Left lung (tissue), 10 donors: ENCODE measurements around the gene RBM19. TPM values are rescaled to one million over a fixed set of nuclear protein-coding genes. Genes with fewer than 3 reads are reported as not detected.

Experiments
- ATAC-seq: fragments of 200-7000 bp; cut with Tn5 transposase; one replicate; pipeline ENCODE4 v1.9.1; 2020; ENCODE audit warnings: moderate library complexity
- DNase-seq, 4 donors: peaks; one replicate each; pipeline ENCODE4 v3.0.0-alpha.2; 2013 to 2020
- H3K27ac ChIP-seq, 2 donors: fragments of 200-600 bp; sonication (generic) in 1 of 2; one replicate each; pipeline versions ENCODE4 v1.5.0 to v1.8.0; 2020 to 2021
- H3K27me3 ChIP-seq, 2 donors: fragments of 200-600 bp; sonication (generic) in 1 of 2; one replicate each; pipeline versions ENCODE4 v1.5.0 to v1.8.0; 2020 to 2021
- H3K36me3 ChIP-seq, 2 donors: fragments of 200-600 bp; sonication (generic) in 1 of 2; one replicate each; pipeline versions ENCODE4 v1.5.0 to v1.8.0; 2020 to 2021
- H3K4me1 ChIP-seq, 2 donors: fragments of 200-600 bp; one replicate each; pipeline ENCODE4 v1.8.0; 2021
- H3K4me3 ChIP-seq, 2 donors: fragments of 200-600 bp; sonication (generic) in 1 of 2; one replicate each; pipeline versions ENCODE4 v1.5.0 to v1.8.0; 2020 to 2021; ENCODE audit warnings: mild to moderate bottlenecking in 1 of 2
- H3K9me3 ChIP-seq, 2 donors: fragments of 200-600 bp; sonication (generic) in 1 of 2; one replicate each; pipeline versions ENCODE4 v1.5.0 to v1.8.0; 2020 to 2021
- CTCF ChIP-seq, 2 donors: fragments of 200-600 bp; sonication (generic) in 1 of 2; IDR thresholded peaks; one replicate each; pipeline versions ENCODE4 v1.5.0 to v1.8.0; 2021; ENCODE audit warnings: antibody characterized with exemption in 2 of 2
- intact Hi-C, 2 donors: fragments of 100-400 bp; cut with DNase I; formaldehyde crosslinking; loops; one replicate each; pipeline versions ENCODE4 v1.11.2 to v1.14.2; 2022
- polyA plus RNA-seq, 6 donors: library from polyadenylated mRNA; unstranded; fragments of 120-200 nt; gene quantifications; one replicate each; pipeline ENCODE4 v1.2.1, GENCODE V29; 2013; ENCODE audit not compliant: insufficient read length in 6 of 6
- total RNA-seq, 2 donors: library from RNA; stranded (reverse); fragmentation: NEBNext Ultra II Directional; extraction: Animal tissue kit (Norgen Biotek cat#: 25700); gene quantifications; one replicate each; pipeline ENCODE4 v1.2.1, GENCODE V29; 2021
- donor health status: DM: no; HTN: yes; CAD: no.
- donor health status: DM: no; HTN: no; CAD: no.

Gene RBM19
- total and polyA plus RNA-seq, 8 donors: 21.5 to 33.4 (median 31.2) TPM

DNA sequence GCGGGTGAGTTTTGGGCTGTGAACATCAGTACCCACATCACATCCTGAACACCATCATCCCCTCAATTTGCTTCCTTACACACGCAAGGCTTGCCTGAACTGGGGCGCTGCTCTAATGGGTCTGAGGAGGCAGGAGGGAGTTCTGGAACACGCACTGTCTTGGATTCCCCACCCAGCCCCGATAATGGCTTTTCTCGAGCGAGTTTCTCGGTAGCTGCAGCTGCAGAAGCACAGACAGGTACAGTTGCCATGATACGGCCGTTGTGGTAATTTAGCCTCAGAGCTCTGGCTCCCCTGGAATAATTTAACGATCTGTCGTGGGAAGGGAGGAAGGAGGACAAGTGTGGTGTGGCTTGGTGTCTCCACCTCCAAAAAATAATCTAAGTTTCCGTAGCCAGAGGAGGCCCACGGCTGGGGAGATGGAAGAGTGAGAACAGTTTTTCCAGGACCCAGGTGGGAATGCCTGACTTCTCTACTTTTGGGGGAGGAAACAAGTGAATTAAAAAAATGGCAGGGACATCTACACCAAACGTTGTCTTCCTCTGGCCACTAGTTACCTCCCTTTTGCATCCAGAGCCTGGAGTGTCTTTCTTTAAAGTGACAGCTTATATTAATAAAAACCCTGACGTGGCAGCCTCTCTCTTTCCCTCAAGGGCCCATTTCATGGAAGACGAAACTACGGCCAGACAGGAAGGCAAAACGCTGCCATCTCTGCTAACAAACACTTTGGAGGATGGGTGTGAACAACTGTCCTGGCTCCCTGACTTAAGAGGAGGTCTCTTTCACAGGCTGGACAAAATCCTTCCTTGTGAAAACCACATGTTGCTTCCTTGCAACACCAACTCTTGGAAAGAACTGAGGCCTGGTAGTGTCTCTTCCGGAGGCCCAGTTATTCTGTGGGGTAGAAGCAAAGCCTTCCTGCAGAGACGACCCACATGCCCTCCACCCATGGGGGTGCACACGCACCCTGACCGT is 84.8 kb downstream of the RBM19 start:
- Histone ChIP-seq H3K4me1 (no peaks in the 10 kb centered on the region), H3K4me3 (no peak overlapping the region), H3K36me3 (peaks cover 0 to 24% of the 10 kb centered on the region in 2 donors), H3K27ac (no peak overlapping the region), H3K27me3 (no peaks in the 10 kb centered on the region), H3K9me3 (no peaks in the 10 kb centered on the region)
- intact Hi-C loops: no loop called here
- DNase-seq: no peak
- TF ChIP-seq CTCF (IDR thresholded peaks at IDR 0.05): no peak
- ATAC-seq: no peak

DNA sequence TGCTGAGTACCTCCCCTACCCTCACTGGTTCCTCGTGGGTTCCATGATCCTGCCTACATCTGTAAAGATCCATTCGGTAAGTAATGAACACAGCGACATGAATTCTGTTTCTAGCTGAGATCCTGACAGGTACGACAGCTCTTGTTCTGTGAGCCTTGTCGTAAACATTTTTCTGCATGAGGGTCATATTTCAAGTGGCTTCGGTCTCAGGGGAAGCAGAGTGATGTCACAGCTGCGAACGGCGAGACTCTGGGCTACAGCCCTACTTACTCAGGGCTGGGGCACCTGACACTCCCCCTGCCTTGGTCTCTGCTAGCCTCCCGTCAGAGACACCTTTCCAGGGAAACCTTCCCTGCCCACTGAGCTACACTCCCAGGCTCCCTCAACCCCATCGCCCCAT is 85.8 kb downstream of the RBM19 start:
- Histone ChIP-seq H3K4me1 (no peaks in the 10 kb centered on the region), H3K36me3 (peaks cover 0 to 19% of the 10 kb centered on the region in 2 donors), H3K27me3 (no peaks in the 10 kb centered on the region), H3K9me3 (no peaks in the 10 kb centered on the region), H3K4me3 (no peak overlapping the region), H3K27ac (no peak overlapping the region)
- intact Hi-C loops: no loop called here
- DNase-seq (no peak), ATAC-seq (no peak)
- no peak for TF ChIP-seq CTCF (IDR thresholded peaks at IDR 0.05)

DNA sequence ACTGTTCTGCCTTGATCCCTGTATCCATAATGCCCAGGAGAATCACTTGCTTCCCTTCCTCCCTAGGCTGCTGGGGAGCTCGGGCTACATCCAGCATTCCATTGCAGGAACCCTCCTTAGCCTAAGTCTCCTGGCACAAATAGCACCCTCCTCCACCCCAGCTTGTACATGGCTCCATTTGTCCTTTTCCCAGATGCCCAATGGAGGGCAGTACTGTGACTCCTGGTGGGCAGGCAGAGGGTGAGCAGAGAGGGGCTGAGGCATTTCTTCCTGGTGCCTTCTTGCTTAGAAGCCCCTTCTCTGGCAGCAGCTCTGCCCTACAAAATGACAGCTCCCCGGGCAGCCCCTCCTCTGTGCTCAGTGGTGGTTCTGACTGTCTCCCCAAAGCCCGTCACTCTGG is 86.5 kb downstream of the RBM19 start:
- no peak for TF ChIP-seq CTCF (IDR thresholded peaks at IDR 0.05)
- intact Hi-C loops: no loop called here
- H3K4me3 ChIP-seq: no peak overlapping the region
- H3K27me3 ChIP-seq: no peaks in the 10 kb centered on the region
- no peaks in the 10 kb centered on the region for H3K4me1 ChIP-seq
- DNase-seq (no peak), ATAC-seq (no peak)
- H3K9me3 ChIP-seq: no peaks in the 10 kb centered on the region
- no peak overlapping the region for H3K27ac ChIP-seq
- H3K36me3 ChIP-seq: peaks cover 0 to 19% of the 10 kb centered on the region in 2 donors

DNA sequence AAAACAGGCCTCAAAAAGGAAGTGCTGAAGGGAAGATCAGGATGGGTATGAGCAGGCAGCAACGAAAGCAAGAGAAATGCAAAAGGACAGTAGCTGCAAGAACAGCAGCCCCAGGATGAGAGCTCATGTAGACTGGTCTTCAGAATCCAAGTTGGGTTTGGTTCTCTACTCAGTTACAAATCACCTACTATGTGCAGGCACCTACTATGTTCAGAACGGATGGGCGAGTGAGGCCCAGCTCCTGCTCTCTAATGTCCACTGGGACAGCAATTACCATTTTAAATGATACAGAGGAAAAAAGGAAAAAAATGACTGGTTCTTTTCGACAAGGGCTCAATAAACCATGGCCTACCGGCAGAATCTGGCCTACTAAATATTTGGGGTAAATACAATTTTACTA is 88.5 kb downstream of the RBM19 start:
- no peaks in the 10 kb centered on the region for H3K9me3 ChIP-seq
- peaks cover 0 to 28% of the 10 kb centered on the region in 2 donors for H3K36me3 ChIP-seq
- DNase-seq: no peak
- H3K27me3 ChIP-seq: no peaks in the 10 kb centered on the region
- no peaks in the 10 kb centered on the region for H3K4me1 ChIP-seq
- intact Hi-C loops: no loop called here
- H3K4me3 ChIP-seq: no peak overlapping the region
- TF ChIP-seq CTCF (IDR thresholded peaks at IDR 0.05): no peak
- H3K27ac ChIP-seq: no peak overlapping the region
- ATAC-seq: no peak

GRCh38 chr12:113876160-113876559 is 90.0 kb downstream of the RBM19 start:
- TF ChIP-seq CTCF (IDR thresholded peaks at IDR 0.05): no peak
- Histone ChIP-seq H3K27ac (no peak overlapping the region), H3K9me3 (no peaks in the 10 kb centered on the region), H3K4me3 (no peak overlapping the region), H3K27me3 (no peaks in the 10 kb centered on the region), H3K36me3 (peaks cover 0 to 24% of the 10 kb centered on the region in 2 donors), H3K4me1 (no peaks in the 10 kb centered on the region)
- DNase-seq: no peak
- no peak for ATAC-seq
- intact Hi-C loops: no loop called here
